Activated T-helper 1 cell treated with anti-CD3 and anti-CD28 coated beads, Interleukin-12 subunit alpha, Interleukin-12 subunit beta, Interleukin-2, Interleukin-4 antibody, amounts not matched to agents 30 ng/mL and 10 ng/mL and 1 ng/mL, durations not matched to agents 14 hours and 24 hours and 36 hours (primary cell): ENCODE measurements around the gene METTL17. TPM values are rescaled to one million over a fixed set of nuclear protein-coding genes. Genes with fewer than 3 reads are reported as not detected.
"Not testable (repeated sequence)": the region's sequence is repeated elsewhere in the genome, so short reads cannot be mapped to it uniquely, and the experiment has no call there.

ENCODE experiments used
- DNase-seq: peaks from one replicate; pipeline ENCODE4 v3.0.0; 2021; ENCODE audit warnings: low spot score
- H3K27ac Mint-ChIP-seq: one replicate; pipeline ENCODE4 v1.8.0; 2021; ENCODE audit warnings: mild to moderate bottlenecking, mixed read lengths
- H3K27me3 Mint-ChIP-seq: one replicate; pipeline ENCODE4 v1.8.0; 2022; ENCODE audit warnings: mild to moderate bottlenecking, moderate library complexity, mixed read lengths; ENCODE audit not compliant: insufficient read depth
- H3K36me3 Mint-ChIP-seq: one replicate; pipeline ENCODE4 v1.8.0; 2021; ENCODE audit warnings: low read depth, mixed read lengths
- H3K4me1 Mint-ChIP-seq: one replicate; pipeline ENCODE4 v1.8.0; 2021; ENCODE audit warnings: low read depth, mixed read lengths
- H3K4me3 Mint-ChIP-seq: one replicate; pipeline ENCODE4 v1.8.0; 2021; ENCODE audit warnings: mild to moderate bottlenecking, moderate library complexity, mixed read lengths
- H3K9me3 Mint-ChIP-seq: one replicate; pipeline ENCODE4 v1.8.0; 2021; ENCODE audit warnings: mixed read lengths
- intact Hi-C: fragments of 100-400 bp; cut with micrococcal nuclease; formaldehyde crosslinking; loops from one replicate; pipeline ENCODE4 v1.15.1; 2024
- total RNA-seq: library from RNA; stranded (reverse); gene quantifications from 2 replicates; pipeline ENCODE4 v1.2.3, GENCODE V29; 2022

The METTL17 gene
- total RNA-seq, 1 donor from 2014 or later, result 96.1 TPM

GRCh38 chr14:20973501-20973900 lies 16.3 kb upstream of the METTL17 start:
- Mint-ChIP-seq H3K27me3 (peaks cover 31% of the 10 kb centered on the region), H3K9me3 (no peaks in the 10 kb centered on the region), H3K27ac (no peak overlapping the region), H3K4me1 (peaks cover 15% of the 10 kb centered on the region), H3K36me3 (no peaks in the 10 kb centered on the region), H3K4me3 (no peak overlapping the region)
- no peak for DNase-seq
- intact Hi-C loops, result loop anchor here (5.0 to 10.0 kb wide), 4 partner anchors 101 to 639 kb away; partner anchors contain the start of gene CCNB1IP1

GRCh38 chr14:20976291-20976690 lies 13.5 kb upstream of the METTL17 start:
- intact Hi-C loops, result loop anchor here (10.0 kb wide), 1 partner anchor 641 kb away; the partner anchor contains the start of gene CCNB1IP1
- Mint-ChIP-seq H3K36me3 (no peaks in the 10 kb centered on the region), H3K27me3 (peaks cover 22% of the 10 kb centered on the region), H3K27ac (no peak overlapping the region), H3K4me3 (no peak overlapping the region), H3K4me1 (peaks cover 6% of the 10 kb centered on the region), H3K9me3 (no peaks in the 10 kb centered on the region)
- no peak for DNase-seq

DNA sequence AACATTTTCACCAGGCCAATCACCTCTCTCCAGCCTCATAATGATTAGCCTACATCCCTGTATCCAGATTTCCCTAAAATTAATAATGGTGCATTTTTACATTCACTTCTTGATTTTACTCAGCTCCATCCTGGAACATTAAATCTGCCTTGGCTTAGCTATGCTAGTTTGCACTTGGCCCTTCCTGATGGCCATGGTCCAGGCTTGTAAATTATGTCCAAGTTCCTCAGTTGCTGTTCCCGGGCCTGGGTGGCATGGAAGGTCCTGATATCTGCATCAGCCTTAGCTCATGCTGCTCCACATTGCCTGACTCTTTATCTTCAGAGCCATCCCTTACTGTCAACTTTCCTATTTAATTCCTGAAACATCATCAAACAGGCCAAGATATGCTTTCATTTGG lies 11.1 kb upstream of the METTL17 start:
- no peaks in the 10 kb centered on the region for H3K36me3 Mint-ChIP-seq
- no peak for DNase-seq
- H3K4me3 Mint-ChIP-seq, result no peak overlapping the region
- H3K9me3 Mint-ChIP-seq, result no peaks in the 10 kb centered on the region
- H3K27me3 Mint-ChIP-seq, result peaks cover 7% of the 10 kb centered on the region
- H3K4me1 Mint-ChIP-seq, result no peaks in the 10 kb centered on the region
- intact Hi-C loops, result loop anchor here (10.0 kb wide), 1 partner anchor 644 kb away; the partner anchor contains the start of gene CCNB1IP1
- H3K27ac Mint-ChIP-seq, result no peak overlapping the region

GRCh38 chr14:20980906-20981305 lies 8.9 kb upstream of the METTL17 start:
- Mint-ChIP-seq H3K27me3 (peaks cover 3% of the 10 kb centered on the region), H3K4me1 (no peaks in the 10 kb centered on the region), H3K4me3 (no peak overlapping the region), H3K36me3 (no peaks in the 10 kb centered on the region), H3K27ac (no peak overlapping the region), H3K9me3 (no peaks in the 10 kb centered on the region)
- intact Hi-C loops, result no loop called here
- no peak for DNase-seq

- Mint-ChIP-seq H3K4me3 (no peak overlapping the region), H3K4me1 (no peaks in the 10 kb centered on the region), H3K9me3 (no peaks in the 10 kb centered on the region), H3K36me3 (no peaks in the 10 kb centered on the region), H3K27me3 (peaks cover 3% of the 10 kb centered on the region), H3K27ac (no peak overlapping the region)
- no peak for DNase-seq
- intact Hi-C loops, result no loop called here
These were observed 7.0 kb upstream of the METTL17 start for GRCh38 chr14:20982646-20983369.

GRCh38 chr14:20985650-20986049 lies 4.1 kb upstream of the METTL17 start:
- H3K4me1 Mint-ChIP-seq, H3K9me3 Mint-ChIP-seq, DNase-seq, H3K4me3 Mint-ChIP-seq, intact Hi-C loops, H3K36me3 Mint-ChIP-seq, H3K27me3 Mint-ChIP-seq, H3K27ac Mint-ChIP-seq: not testable (repeated sequence)

GRCh38 chr14:20986811-20987210 lies 3.0 kb upstream of the METTL17 start:
- no peaks in the 10 kb centered on the region for H3K9me3 Mint-ChIP-seq
- H3K4me3 Mint-ChIP-seq, result no peak overlapping the region
- H3K36me3 Mint-ChIP-seq, result peaks cover 7% of the 10 kb centered on the region
- DNase-seq, result no peak
- peaks cover 15% of the 10 kb centered on the region for H3K4me1 Mint-ChIP-seq
- H3K27ac Mint-ChIP-seq, result no peak overlapping the region
- intact Hi-C loops, result no loop called here
- H3K27me3 Mint-ChIP-seq, result no peaks in the 10 kb centered on the region

GRCh38 chr14:20988717-20989470 lies 886 bp upstream of the METTL17 start:
- no peaks in the 10 kb centered on the region for H3K27me3 Mint-ChIP-seq
- no peaks in the 10 kb centered on the region for H3K9me3 Mint-ChIP-seq
- peak overlapping the region; percentile 29 for H3K27ac Mint-ChIP-seq
- DNase-seq, result no peak
- H3K4me1 Mint-ChIP-seq, result peaks cover 19% of the 10 kb centered on the region
- peaks cover 17% of the 10 kb centered on the region for H3K36me3 Mint-ChIP-seq
- peak overlapping the region; percentile 68 for H3K4me3 Mint-ChIP-seq
- intact Hi-C loops, result loop anchor here (1.0 kb wide), 3 partner anchors 18 to 467 kb away; partner anchors contain the start of gene CHD8

DNA sequence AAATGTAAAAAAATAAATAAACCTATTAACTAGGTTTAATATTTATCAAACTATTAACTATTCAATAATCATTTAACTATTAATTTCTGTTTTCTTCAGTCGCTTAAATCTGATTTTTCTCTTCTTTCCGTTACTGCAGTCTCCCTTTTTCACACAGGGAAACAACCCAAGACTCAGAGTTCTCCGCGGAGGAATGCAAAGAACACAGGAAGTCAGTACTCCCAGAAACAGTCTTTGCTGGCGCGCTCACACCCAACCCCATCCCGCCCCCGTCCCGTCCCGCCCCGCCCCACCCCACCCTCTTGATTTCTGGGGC lies 351 bp upstream of the METTL17 start:
- DNase-seq, result no peak
- H3K4me1 Mint-ChIP-seq, result peaks cover 20% of the 10 kb centered on the region
- H3K9me3 Mint-ChIP-seq, result no peaks in the 10 kb centered on the region
- no peaks in the 10 kb centered on the region for H3K27me3 Mint-ChIP-seq
- H3K27ac Mint-ChIP-seq, result peak overlapping the region; percentile 85
- H3K36me3 Mint-ChIP-seq, result peaks cover 20% of the 10 kb centered on the region
- intact Hi-C loops, result loop anchor here (1.0 kb wide), 3 partner anchors 18 to 467 kb away; partner anchors contain the start of gene CHD8
- peak overlapping the region; percentile 96 for H3K4me3 Mint-ChIP-seq

GRCh38 chr14:20996521-20996920 lies 6.7 kb downstream of the METTL17 start:
- Mint-ChIP-seq H3K4me3 (no peak overlapping the region), H3K27ac (no peak overlapping the region), H3K27me3 (no peaks in the 10 kb centered on the region), H3K4me1 (peaks cover 18% of the 10 kb centered on the region), H3K36me3 (peaks cover 43% of the 10 kb centered on the region), H3K9me3 (no peaks in the 10 kb centered on the region)
- DNase-seq, result no peak
- intact Hi-C loops, result no loop called here

DNA sequence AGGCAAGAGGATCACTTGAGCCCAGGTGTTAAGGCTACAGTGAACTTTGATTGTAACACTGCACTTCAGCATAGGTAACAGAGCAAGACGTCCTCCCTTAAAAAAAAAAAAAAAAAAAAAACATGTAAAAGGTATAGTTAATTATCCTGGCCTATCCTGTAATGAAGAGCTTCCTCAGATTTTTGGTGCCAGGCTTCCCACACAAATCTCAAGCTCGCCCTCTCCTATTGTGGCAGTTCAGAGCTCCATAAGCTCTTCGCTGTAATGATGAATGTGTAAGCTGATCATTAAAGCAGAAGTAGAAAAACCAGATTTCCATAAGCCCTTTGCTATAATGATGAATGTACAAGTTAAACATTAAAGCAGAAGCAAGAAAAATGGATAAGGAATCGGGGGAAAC lies 7.3 kb downstream of the METTL17 start:
- H3K36me3 Mint-ChIP-seq, result peaks cover 39% of the 10 kb centered on the region
- peaks cover 12% of the 10 kb centered on the region for H3K4me1 Mint-ChIP-seq
- H3K27ac Mint-ChIP-seq, result no peak overlapping the region
- no peak overlapping the region for H3K4me3 Mint-ChIP-seq
- intact Hi-C loops, result no loop called here
- no peaks in the 10 kb centered on the region for H3K27me3 Mint-ChIP-seq
- no peak for DNase-seq
- H3K9me3 Mint-ChIP-seq, result no peaks in the 10 kb centered on the region

DNA sequence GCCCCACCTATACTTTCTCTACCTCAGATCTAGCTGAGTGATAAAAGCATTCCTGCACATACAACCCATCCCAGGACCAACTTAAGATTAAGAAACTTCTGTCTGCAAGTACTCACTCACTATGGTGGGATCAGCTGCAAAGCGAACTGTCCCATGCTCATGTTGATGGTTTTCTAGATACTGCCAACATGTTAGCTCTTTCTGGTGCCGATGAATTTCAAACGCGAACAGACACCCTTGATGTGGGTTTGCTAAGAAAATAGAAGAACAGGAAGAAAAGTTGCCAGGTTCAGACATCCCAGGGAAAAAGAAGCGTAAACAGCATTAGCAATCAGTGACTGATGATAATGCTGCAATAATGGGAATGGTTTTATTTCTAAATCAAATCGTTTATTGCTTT lies 7.8 kb downstream of the METTL17 start:
- intact Hi-C loops, result no loop called here
- no peak for DNase-seq
- H3K4me3 Mint-ChIP-seq, result no peak overlapping the region
- peaks cover 38% of the 10 kb centered on the region for H3K36me3 Mint-ChIP-seq
- peaks cover 2% of the 10 kb centered on the region for H3K27me3 Mint-ChIP-seq
- H3K9me3 Mint-ChIP-seq, result no peaks in the 10 kb centered on the region
- H3K4me1 Mint-ChIP-seq, result peaks cover 11% of the 10 kb centered on the region
- no peak overlapping the region for H3K27ac Mint-ChIP-seq

DNA sequence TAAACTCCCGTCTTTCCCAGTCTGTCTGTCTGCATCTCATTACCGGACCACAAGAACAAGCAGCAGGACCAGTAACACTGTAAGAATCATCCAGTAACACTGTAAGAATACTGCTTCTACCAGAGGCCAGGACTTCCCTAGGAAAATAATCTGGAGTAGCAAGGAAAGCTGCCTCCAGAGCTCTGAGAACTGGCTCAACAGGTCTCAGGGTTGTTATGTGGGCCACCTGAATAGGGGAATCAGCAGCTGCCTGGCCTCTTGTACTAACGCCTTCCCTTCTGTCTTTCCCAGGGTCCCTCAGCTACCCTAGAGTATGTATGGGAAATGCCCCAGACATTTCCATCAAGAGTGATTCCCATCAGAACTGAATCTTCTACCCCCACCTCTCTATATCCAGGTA lies 8.4 kb downstream of the METTL17 start:
- Mint-ChIP-seq H3K27ac (no peak overlapping the region), H3K4me1 (peaks cover 11% of the 10 kb centered on the region), H3K9me3 (no peaks in the 10 kb centered on the region), H3K27me3 (peaks cover 3% of the 10 kb centered on the region), H3K4me3 (no peak overlapping the region), H3K36me3 (peaks cover 36% of the 10 kb centered on the region)
- no peak for DNase-seq
- intact Hi-C loops, result no loop called here
